Gastrocnemius medialis (tissue), 4 donors: ENCODE data around the gene TSPYL2. TPM values are rescaled to one million over a fixed set of nuclear protein-coding genes. Genes with fewer than 3 reads are reported as not detected.
A peak's percentile ranks its signal among the peaks of the same experiment; 100 is the strongest.

Experiments
- ATAC-seq, 2 donors: fragments of 150-250 bp; one replicate each; pipeline ENCODE4 v1.9.1; 2016
- DNase-seq, 2 donors: peaks; one replicate each; pipeline ENCODE4 v3.0.0-alpha.2; 2019
- H3K27ac ChIP-seq, 4 donors: fragments of 200-600 bp; sonication (generic); 1 replicate in 1 of 4; 2 replicates in 3 of 4; pipeline ENCODE4 v1.5.1; 2016 to 2018; ENCODE audit warnings: mild to moderate bottlenecking in 2 of 4, moderate library complexity in 1 of 4
- H3K27me3 ChIP-seq, 3 donors: fragments of 200-600 bp; sonication (generic) in 2 of 3; 1 replicate in 1 of 3; 2 replicates in 2 of 3; pipeline versions ENCODE4 v1.5.1 to v1.6.0; 2016 to 2019; ENCODE audit warnings: mild to moderate bottlenecking in 1 of 3, moderate library complexity in 1 of 3
- H3K36me3 ChIP-seq, 2 donors: fragments of 200-600 bp; sonication (generic) in 1 of 2; one replicate each; pipeline ENCODE4 v1.5.1; 2017 to 2018
- H3K4me1 ChIP-seq, 2 donors: fragments of 200-600 bp; sonication (generic) in 1 of 2; one replicate each; pipeline ENCODE4 v1.5.1; 2016 to 2017; ENCODE audit warnings: mild to moderate bottlenecking in 2 of 2
- H3K4me3 ChIP-seq, 4 donors: fragments of 200-600 bp; sonication (generic) in 3 of 4; 1 replicate in 1 of 4; 2 replicates in 3 of 4; pipeline ENCODE4 v1.5.1; 2016 to 2019; ENCODE audit warnings: mild to moderate bottlenecking in 2 of 4
- H3K9me3 ChIP-seq, 3 donors: fragments of 200-600 bp; sonication (generic) in 2 of 3; 1 replicate in 1 of 3; 2 replicates in 2 of 3; pipeline ENCODE4 v1.5.1; 2016 to 2019
- CTCF ChIP-seq, 5 experiments: fragments of 450-650 bp in 3 of 5; fragments of 200-600 bp in 2 of 5; sonication (generic) in 2 of 5; IDR thresholded peaks in 4 of 5; conservative IDR thresholded peaks in 1 of 5; 1 replicate in 4 of 5; 2 replicates in 1 of 5; pipeline ENCODE4 v1.5.1; 2016 to 2019; ENCODE audit warnings: antibody characterized with exemption in 5 of 5, mild to moderate bottlenecking in 3 of 5, moderate library complexity in 3 of 5
- POLR2A ChIP-seq, 2 donors: fragments of 450-650 bp; IDR thresholded peaks; one replicate each; pipeline ENCODE4 v1.6.1; 2017; ENCODE audit warnings: antibody characterized with exemption in 2 of 2, mild to moderate bottlenecking in 2 of 2, moderate library complexity in 2 of 2
- in situ Hi-C, 4 donors: fragments of 200-750 bp; cut with MboI; loops; one replicate each; pipeline versions ENCODE4 v1.15.0 to v1.8.0; 2017; ENCODE audit warnings: low sequenced_read_pairs in 4 of 4
- intact Hi-C: fragments of 100-400 bp; cut with DNase I; formaldehyde crosslinking; loops from one replicate; pipeline ENCODE4 v1.15.1; 2023; ENCODE audit warnings: low total_unique reads
- total RNA-seq, 4 donors: library from RNA; depleted of rRNA; stranded (reverse); fragments of >200 nt; gene quantifications; one replicate each; pipeline versions ENCODE4 v1.1.0 to v1.2.3, GENCODE V29; 2016

Gene TSPYL2
- total RNA-seq, 4 donors from 2014 or later, result 46.7 to 161 (median 78.6) TPM

GRCh38 chrX:53047228-53047627 lies 34.9 kb upstream of the TSPYL2 start:
- in situ Hi-C loops (no loop called here), intact Hi-C loops (no loop called here)
- no peaks in the 10 kb centered on the region for H3K4me1 ChIP-seq
- TF ChIP-seq POLR2A (IDR thresholded peaks at IDR 0.05) (no peak), CTCF (IDR thresholded peaks at IDR 0.05 in 4 of 5, conservative IDR thresholded peaks at IDR 0.05 in 1 of 5) (no peak)
- H3K9me3 ChIP-seq, result no peaks in the 10 kb centered on the region
- ATAC-seq (no peak), DNase-seq (no peak)
- no peak overlapping the region for H3K4me3 ChIP-seq
- no peaks in the 10 kb centered on the region for H3K36me3 ChIP-seq
- peaks cover 0 to 25% (median 7%) of the 10 kb centered on the region in 3 donors for H3K27me3 ChIP-seq
- H3K27ac ChIP-seq, result no peak overlapping the region

GRCh38 chrX:53048169-53049126 lies 33.7 kb upstream of the TSPYL2 start, which contains the start of gene GPR173:
Gene GPR173 (plus strand): TSS chrX:53048789. CDS start chrX:53076622, 27,833 bp downstream.
- H3K4me3 ChIP-seq, result peak within 1 kb of the TSS; percentile 9 to 46 (median 38)
- in situ Hi-C loops (no loop called here), intact Hi-C loops (no loop called here)
- no peak within 1 kb of the TSS for H3K27ac ChIP-seq
- no peak for TF ChIP-seq POLR2A (IDR thresholded peaks at IDR 0.05)
- no peak for DNase-seq
- peaks cover 0 to 25% (median 7%) of the 10 kb centered on the region in 3 donors for H3K27me3 ChIP-seq
- H3K36me3 ChIP-seq, result no peaks in the 10 kb centered on the region
- no peaks in the 10 kb centered on the region for H3K4me1 ChIP-seq
- H3K9me3 ChIP-seq, result no peaks in the 10 kb centered on the region
- peak in 1 of 2 donors; percentile 44 for ATAC-seq

- peak overlapping the region in 2 of 4 donors; percentile 31 to 44 for H3K4me3 ChIP-seq
- no peak for TF ChIP-seq CTCF (IDR thresholded peaks at IDR 0.05 in 4 of 5, conservative IDR thresholded peaks at IDR 0.05 in 1 of 5)
- no peak for TF ChIP-seq POLR2A (IDR thresholded peaks at IDR 0.05)
- no peak overlapping the region for H3K27ac ChIP-seq
- ATAC-seq (no peak), DNase-seq (no peak)
- no peaks in the 10 kb centered on the region for H3K4me1 ChIP-seq
- H3K9me3 ChIP-seq, result no peaks in the 10 kb centered on the region
- in situ Hi-C loops, result no loop called here
- H3K36me3 ChIP-seq, result no peaks in the 10 kb centered on the region
- H3K27me3 ChIP-seq, result peaks cover 0 to 25% (median 7%) of the 10 kb centered on the region in 3 donors
- intact Hi-C loops, result no loop called here
These were observed 33.0 kb upstream of the TSPYL2 start for GRCh38 chrX:53049127-53049517.

GRCh38 chrX:53050841-53051240 lies 31.3 kb upstream of the TSPYL2 start:
- Histone ChIP-seq H3K36me3 (no peaks in the 10 kb centered on the region), H3K9me3 (no peaks in the 10 kb centered on the region), H3K4me3 (no peak overlapping the region), H3K4me1 (no peaks in the 10 kb centered on the region), H3K27me3 (peaks cover 0 to 25% (median 7%) of the 10 kb centered on the region in 3 donors), H3K27ac (no peak overlapping the region)
- no peak for TF ChIP-seq POLR2A (IDR thresholded peaks at IDR 0.05)
- no peak for TF ChIP-seq CTCF (IDR thresholded peaks at IDR 0.05 in 4 of 5, conservative IDR thresholded peaks at IDR 0.05 in 1 of 5)
- DNase-seq (no peak), ATAC-seq (no peak)
- in situ Hi-C loops, result no loop called here
- intact Hi-C loops, result no loop called here

- Histone ChIP-seq H3K4me1 (no peaks in the 10 kb centered on the region), H3K27me3 (peaks cover 0 to 11% (median 3%) of the 10 kb centered on the region in 3 donors), H3K4me3 (no peak overlapping the region), H3K27ac (no peak overlapping the region), H3K36me3 (no peaks in the 10 kb centered on the region), H3K9me3 (no peaks in the 10 kb centered on the region)
- intact Hi-C loops, result no loop called here
- in situ Hi-C loops, result no loop called here
- no peak for DNase-seq
- ATAC-seq, result no peak
- no peak for TF ChIP-seq POLR2A (IDR thresholded peaks at IDR 0.05)
- no peak for TF ChIP-seq CTCF (IDR thresholded peaks at IDR 0.05 in 4 of 5, conservative IDR thresholded peaks at IDR 0.05 in 1 of 5)
These were observed 26.8 kb upstream of the TSPYL2 start for GRCh38 chrX:53055244-53055849.
